K562 treated with DMSO at 1 percent for 48 hours (cell line): ENCODE results near the gene C19orf47. TPM values are rescaled to one million over a fixed set of nuclear protein-coding genes. Genes with fewer than 3 reads are reported as not detected.

ENCODE experiments used
- total RNA-seq: library from RNA; unstranded; fragments of 300-600 nt; gene quantifications from 2 replicates; pipeline ENCODE4 v1.2.3, GENCODE V29; 2022; ENCODE audit warnings: low replicate concordance; ENCODE audit errors: extremely low read depth

Gene C19orf47, protein sequence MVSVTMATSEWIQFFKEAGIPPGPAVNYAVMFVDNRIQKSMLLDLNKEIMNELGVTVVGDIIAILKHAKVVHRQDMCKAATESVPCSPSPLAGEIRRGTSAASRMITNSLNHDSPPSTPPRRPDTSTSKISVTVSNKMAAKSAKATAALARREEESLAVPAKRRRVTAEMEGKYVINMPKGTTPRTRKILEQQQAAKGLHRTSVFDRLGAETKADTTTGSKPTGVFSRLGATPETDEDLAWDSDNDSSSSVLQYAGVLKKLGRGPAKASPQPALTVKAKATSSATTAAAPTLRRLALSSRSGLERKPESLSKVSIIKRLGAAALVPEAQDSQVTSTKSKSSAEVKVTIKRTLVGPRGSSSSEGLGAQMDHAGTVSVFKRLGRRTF
- total RNA-seq = not detected in 2 replicates

DNA sequence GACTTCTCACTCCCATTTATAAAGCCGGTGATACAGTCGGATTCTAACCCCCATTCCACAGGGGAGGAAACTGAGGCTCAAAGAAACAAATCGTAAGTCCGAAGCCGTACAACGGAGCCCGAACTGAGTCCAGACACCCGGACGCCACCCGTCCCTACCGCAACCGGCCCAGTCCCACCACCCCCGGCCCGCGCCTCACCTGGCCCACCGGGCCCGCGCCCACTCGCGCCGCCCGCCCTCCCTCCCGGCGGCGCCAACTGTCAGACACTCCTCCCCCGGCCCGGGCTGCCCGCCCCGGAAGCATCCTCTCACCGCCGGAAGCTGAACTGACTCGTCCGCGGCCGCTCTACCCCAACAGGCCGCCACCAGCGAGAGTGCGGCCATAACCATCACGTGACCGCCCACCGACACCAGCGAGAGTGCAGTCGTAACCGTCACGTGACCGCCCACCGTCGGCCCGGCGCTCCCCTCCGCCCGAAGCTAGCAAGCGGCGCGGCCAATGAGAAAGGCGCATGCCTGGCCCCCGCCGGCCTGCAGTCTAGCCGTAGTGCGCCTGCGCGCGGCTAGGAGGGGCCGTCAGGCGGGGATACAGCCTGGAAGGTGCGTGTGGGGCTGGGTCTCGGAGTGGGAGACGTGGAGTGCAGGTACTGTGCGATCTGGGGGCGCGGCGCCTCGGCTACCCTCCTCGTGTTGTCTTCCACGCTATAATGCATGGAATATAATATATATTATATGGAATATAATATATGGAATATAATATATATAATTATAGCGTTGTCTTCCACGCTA is at the start of gene C19orf47, which contains the start of gene PLD3:
TSS of gene C19orf47 (minus strand) at position 273 of the 789 bp plus-strand sequence. CDS start 6,540 bp downstream, outside the sequence.
TSS of gene PLD3 (plus strand) at position 571 of the 789 bp plus-strand sequence. CDS start 17,789 bp downstream, outside the sequence.

DNA sequence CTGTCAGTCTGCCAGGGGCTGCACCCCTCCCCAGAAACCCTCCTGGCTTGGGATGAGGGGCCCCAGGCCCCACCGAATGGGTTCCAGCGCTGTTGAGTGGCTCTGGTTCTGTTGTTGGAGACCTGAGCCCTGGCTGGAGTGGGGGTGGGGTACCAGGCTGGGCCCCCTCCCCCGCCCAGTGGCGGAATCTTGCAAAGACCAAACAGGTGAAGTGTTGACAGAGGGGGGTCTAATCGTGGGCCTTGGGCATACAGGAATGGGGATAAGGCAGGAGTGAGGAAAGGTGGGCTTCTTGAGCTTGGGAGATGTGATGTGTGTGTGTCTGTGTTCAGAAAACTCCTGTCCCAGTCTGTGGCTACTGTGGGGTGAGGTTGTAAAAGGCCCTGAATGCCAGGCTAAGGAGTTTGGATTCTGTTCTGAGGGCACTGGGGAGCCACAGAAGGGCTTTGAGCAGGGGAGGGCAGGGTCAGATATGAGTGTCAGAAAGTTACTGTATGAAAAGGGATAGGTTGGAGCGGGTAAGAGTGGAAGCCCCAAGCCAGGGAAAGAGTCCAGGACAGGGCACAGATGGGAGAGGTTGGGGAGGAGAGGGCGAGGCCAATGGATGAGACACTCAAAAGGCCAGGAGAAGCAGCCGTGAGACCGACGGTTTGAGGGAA is 42.0 kb upstream of the C19orf47 start, which contains the start of gene HIPK4:
TSS of gene HIPK4 (minus strand) at position 98 of the 659 bp plus-strand sequence. CDS start 279 bp downstream, outside the sequence.

DNA sequence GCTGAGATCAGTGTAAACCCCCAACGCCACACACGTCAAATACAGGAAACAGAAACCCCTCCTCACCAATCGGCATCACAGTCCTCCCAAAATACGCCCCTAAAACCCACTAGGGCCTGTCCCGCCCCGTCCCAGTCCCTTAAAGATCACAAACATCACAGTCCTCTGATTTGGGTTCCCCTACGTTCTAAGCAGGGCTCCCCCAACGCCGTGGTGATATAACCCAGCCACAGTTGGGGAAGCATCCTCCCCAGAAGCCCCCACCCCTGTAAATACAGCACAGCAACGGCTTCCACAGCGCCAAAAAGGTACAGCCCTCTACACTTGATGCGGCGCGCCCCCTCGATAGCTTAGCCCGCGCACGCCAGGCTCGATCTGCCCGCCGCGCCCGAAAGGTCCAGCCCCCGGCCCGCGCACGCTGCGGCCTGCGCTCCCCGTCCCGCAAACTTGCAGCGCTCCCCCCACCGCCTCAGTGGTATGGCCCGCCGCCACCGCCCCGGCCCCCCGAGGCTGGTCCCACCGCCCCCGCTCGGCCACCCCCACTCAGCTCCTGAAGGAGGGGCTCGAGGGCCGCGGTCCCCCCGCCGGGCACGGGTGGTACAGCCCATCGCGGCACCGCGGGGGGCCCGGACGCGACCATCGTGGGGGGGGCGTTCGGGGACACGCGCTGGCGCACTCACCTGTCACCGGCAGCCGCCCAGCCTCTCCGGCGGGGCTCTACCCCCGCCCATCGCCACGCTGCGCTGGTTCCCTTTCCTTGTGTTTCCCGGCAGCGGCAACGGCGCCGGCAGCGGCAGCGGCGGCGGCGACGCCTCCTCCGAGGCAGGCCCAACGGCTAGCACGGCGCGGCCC is 63.5 kb downstream of the C19orf47 start, which contains the start of gene AKT2:
TSS of gene AKT2 (minus strand) at position 845 of the 852 bp plus-strand sequence. CDS start 20,078 bp downstream, outside the sequence.

Other genes starting within 250 kb of the C19orf47 start
- not detected in 2 replicates for gene MAP3K10, start 157.0 kb downstream of the C19orf47 start, total RNA-seq
- gene TTC9B, start 130.0 kb downstream of the C19orf47 start, total RNA-seq = not detected in 2 replicates
- gene CCNP, start 121.7 kb downstream of the C19orf47 start, total RNA-seq = not detected in 2 replicates
- gene AKT2, start 63.1 kb downstream of the C19orf47 start, total RNA-seq = not detected in 2 replicates
- gene PLD3, start 298 bp upstream of the C19orf47 start, total RNA-seq = 354 TPM in 1 of 2 replicates, not detected in the other
- not detected in 2 replicates for gene HIPK4, start 41.8 kb upstream of the C19orf47 start, total RNA-seq
- not detected in 2 replicates for gene PRX, start 65.0 kb upstream of the C19orf47 start, total RNA-seq
- not detected in 2 replicates for gene SERTAD1, start 77.6 kb upstream of the C19orf47 start, total RNA-seq
- not detected in 2 replicates for gene SERTAD3, start 95.9 kb upstream of the C19orf47 start, total RNA-seq
- gene BLVRB, start 117.3 kb upstream of the C19orf47 start, total RNA-seq = 1,633 TPM in 1 of 2 replicates, not detected in the other
- gene SPTBN4, start 118.6 kb upstream of the C19orf47 start, total RNA-seq = not detected in 2 replicates
- not detected in 2 replicates for gene SHKBP1, start 228.5 kb upstream of the C19orf47 start, total RNA-seq